ENCODE results near the gene CDA.
A peak's percentile ranks its signal among the peaks of the same experiment; 100 is the strongest.

Gene CDA

DNA sequence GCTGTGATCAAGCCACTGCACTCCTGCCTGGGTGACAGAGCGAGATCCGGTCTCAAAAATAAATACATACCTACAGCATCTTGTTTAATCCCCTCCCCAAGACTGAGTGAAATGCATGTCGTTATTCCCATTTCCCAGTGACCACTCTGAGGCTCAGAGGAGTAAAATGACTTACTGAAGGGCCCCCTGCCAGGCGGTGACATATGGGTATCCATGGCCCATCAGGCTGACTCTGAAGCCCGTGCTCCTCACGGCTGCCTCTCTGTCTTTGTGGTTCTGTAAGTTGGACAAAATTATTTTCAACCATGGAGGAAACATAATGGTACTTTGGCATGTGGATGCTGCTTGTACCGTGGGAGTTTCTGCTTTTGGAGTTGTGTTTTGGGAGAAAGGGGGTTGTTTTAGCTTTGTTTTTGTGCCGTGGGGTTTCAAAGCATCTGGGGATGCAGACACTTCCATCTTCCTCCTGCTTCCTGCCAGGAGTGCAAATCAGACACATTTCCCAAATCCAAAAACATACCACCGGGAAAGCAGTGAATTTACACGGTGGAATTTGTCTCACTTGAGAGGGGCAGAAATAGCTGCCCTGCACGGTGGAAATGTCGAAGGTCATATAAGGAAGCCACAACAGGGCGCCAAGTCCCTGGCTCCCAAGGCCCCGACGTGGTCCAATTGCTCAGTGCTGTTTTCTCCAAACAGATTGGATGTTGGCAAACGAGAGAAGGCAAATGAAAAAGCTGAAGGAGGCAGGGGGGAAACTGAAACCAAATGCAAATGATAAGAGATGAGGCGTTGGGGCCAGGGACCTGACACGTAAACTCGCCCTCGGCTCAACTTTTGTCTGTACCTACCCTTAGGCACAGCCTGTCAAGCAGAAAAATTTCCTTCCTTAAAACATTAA, 27.3 kb downstream of the CDA start:
- DNase-seq = no peak

DNA sequence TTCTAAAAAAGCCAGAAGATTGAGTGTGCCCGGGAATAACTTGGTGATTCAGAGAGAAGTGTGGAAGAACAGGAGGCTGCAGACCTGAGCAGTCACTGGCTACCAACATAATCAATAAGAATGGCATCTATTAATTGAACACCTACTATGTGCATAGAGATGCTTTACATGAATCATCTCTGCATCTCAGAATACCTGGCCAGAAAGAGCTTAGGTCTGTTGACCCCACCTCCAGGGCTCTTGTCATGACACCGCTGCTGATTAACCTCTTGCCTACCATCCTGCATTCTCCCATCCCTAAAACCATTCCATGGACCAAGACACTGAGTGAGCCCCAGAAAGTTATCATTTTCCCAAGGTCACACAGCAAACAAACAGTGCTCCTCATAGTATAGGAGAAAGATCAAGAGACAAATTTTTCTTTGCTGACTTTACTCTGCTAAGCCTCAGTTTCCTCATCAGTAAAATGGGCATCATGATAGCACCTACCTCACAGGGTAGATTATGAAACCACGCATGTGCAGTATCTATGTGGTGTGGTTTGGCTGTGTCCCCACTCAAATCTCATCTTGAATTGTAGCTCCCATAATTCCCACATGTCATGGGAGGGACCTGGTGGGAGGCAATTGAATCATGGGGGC, 28.1 kb downstream of the CDA start:
- no peak for DNase-seq

DNA sequence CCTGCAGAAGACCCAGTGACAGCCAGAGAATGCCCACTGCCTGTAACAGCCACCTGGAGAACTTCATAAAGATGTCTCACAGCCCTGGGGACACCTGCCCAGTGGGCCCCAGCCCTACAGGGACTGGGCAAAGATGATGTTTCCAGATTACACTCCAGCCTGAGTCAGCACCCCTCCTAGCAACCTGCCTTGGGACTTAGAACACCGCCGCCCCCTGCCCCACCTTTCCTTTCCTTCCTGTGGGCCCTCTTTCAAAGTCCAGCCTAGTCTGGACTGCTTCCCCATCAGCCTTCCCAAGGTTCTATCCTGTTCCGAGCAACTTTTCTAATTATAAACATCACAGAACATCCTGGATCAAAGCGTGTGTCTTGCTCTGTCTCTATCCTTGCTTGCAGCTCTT, 29.7 kb downstream of the CDA start:
- DNase-seq = no peak

DNA sequence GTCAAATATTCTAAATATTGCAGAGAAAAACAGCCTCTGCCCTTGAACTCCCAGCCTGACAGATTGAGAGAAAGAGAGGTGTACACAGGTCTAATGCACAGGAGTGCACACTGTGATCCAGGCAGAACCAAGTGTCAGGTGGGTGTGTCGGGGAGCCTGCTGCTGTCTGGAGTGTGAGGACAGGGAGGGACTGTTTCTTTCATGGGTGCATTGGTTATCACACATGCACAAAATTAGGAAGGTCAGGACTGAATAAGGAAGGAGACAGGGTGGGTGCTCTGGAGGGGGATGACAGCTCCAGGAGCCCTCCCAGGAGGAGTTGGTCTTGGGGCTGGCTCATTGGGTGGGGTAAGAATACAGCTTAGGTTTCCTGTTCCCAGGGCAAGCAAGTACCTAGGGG, 31.1 kb downstream of the CDA start:
- no peak for DNase-seq

DNA sequence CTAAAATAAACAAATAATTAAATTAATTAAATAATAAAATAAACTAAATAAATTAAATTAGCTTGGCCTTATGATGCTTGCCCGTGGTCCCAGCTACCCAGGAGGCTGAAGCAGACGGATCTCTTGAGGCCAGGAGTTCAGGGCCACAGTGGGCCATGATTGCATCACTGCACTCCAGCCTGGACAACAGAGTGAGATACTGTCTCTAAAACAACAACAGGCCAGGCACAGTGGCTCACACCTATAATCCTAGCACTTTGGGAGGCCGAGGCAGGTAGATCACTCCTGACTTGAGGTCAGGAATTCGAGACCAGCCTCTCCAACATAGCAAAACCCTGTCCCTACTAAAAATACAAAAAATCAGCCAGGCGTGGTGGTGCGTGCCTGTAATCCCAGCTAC, 32.1 kb downstream of the CDA start:
- no peak for DNase-seq

DNA sequence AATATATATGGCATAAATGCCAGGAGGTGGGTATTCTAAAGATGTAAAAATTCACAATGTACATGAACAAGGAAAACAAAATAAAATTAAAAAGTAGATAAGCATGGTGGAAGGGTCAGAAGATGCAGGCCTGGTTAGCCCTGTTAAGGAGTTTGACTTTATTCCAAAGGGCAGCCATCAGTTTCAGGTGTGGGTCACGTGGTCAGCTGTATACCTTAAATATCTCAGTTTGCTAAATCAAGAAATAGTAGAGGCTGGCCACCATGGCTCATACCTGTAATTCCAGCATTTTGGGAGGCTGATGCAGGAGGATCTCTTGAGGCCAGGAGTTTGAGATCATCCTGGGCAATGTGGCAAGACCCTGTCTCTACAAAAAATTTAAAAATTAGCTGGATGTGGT, 35.8 kb downstream of the CDA start:
- DNase-seq = no peak

DNA sequence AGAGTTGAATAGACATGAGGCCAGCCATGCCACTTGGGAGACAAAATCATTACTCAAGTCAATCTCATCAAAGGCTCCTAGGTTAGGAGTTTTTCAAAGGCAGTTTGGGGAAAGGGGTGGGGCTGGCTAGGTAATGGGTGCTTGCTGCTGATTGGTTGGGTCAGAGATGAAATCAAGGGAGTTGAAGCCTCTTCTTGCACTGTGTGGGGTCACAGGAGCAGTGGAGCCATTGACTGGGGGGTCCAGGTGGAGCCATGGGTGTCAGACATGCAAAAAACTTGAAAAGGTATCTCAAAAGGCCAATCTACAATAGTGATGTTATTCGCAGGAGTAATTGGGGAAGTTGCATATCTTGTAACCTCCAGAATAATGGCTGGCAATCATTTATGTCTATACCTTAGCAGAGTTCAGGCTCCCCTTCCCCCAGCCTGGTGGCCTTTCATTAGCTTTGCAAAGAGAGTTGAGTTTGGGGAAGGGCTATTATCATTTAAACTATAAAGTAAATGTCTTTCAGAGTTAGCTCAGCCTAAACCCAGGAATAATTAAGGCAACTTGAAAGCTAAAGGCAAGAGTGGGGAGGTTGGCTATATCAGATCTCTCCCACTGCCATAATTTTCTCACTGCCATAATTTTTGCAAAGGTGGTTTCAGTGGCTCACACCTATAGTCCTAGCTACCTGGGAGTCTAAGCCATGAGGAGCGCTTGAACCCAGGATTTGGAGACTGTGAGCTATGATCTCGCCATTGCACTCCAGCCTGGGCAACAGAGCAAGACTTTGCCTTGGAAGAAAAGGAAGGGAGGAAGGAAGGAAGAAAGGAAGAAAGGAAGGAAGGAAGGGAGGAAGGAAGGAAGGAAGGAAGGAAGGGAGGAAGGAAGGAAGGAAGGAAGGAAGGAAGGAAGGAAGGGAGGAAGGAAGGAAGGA, 36.5 kb downstream of the CDA start:
- no peak for DNase-seq

DNA sequence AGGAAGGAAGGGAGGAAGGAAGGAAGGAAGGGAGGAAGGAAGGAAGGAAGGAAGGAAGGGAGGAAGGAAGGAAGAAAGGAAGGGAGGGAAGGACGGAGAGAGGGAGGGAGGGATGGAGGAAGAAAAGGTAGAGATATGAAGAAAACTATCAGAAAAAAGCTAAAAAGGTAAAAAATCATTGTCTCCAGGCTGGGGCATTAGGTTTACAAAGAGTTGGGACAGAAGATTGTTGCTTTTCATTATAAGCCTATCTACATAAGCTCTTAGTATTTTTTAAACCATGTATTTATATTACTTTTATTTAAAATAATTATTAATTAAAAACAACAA, 37.2 kb downstream of the CDA start:
- no peak for DNase-seq

DNA sequence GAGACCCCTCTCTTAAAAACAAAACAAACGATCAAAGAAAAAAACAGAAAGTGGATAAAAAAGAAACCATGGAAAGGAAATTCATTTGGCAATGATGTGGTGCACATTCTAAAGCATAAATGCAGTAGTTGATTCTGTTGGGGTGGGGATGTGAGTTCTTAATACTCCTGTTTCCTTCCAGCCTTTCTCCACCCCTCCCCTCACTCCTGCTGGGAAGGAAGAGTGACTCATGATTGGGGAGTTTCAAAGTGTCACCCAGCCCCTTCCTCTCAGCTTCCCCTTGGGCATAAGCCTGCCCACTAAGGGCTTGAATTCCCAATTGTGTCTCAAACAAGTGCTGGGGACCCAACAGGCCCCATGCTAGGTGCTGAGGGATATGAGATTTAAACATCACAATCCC, 37.6 kb downstream of the CDA start:
- no peak for DNase-seq

DNA sequence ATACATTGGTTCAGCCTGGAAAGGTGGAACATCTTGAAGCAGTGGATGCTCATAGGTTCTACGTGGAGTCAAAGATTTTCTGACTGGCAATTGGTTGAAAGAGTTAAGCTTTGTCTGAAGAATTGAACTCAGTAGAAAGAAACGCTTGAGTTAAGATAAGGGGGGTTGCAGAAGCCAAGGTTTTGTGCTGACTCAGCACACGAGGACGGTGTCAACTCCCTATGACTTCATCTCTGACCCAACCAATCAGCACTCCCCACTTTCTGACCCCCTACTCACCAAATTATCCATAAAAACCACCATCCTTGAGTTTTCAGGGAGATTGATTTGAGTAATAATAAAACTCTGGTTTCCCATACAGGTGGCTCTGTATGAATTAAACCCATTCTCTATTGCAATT, 41.8 kb downstream of the CDA start:
- no peak for DNase-seq

DNA sequence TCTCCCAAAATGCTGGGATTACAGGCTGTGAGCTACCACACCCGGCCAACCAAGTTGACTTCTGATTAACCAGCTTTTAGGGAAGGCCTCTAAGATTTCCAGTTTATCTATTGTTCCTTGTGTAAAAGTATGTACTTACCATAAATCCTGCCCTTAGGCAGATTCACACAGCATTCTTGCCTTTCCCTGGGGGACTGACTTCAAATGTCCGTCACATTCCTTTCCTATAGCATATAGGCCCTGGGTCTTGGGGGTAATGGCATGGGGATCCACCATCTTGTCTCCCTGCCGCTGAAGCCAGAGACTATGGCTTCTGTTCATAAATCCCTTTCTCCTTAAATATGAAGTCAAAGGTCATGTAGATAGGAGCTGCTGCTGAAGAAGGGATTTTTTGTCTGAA, 43.5 kb downstream of the CDA start:
- no peak for DNase-seq

DNA sequence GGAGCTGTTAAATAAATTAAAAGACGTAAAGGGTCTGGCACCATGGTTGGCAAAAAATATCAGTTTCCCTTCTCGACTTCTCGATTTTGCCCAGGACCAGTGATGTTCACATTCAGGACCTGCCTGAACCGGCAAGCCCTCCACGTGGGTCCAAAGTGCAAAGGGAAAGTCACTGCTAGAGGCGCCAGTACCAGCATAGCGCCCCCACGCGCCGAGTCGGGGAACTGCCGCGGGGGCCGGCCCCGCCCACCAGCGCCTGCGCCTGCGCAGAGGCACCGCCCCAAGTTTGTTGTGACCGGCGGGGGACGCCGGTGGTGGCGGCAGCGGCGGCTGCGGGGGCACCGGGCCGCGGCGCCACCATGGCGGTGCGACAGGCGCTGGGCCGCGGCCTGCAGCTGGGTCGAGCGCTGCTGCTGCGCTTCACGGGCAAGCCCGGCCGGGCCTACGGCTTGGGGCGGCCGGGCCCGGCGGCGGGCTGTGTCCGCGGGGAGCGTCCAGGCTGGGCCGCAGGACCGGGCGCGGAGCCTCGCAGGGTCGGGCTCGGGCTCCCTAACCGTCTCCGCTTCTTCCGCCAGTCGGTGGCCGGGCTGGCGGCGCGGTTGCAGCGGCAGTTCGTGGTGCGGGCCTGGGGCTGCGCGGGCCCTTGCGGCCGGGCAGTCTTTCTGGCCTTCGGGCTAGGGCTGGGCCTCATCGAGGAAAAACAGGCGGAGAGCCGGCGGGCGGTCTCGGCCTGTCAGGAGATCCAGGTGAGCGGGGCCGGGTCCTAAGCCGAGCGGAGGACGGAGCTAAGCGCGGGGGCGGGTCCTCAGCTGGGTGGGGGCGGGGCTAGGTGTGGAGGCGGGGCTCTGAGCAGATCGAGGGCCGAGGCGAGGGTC, 44.5 kb downstream of the CDA start, which contains the start of gene PINK1:
TSS of gene PINK1 (plus strand) at position 269 of the 875 bp plus-strand sequence. CDS start at position 360, 91 bp downstream.
- peak; percentile 85 to 87 for DNase-seq

DNA sequence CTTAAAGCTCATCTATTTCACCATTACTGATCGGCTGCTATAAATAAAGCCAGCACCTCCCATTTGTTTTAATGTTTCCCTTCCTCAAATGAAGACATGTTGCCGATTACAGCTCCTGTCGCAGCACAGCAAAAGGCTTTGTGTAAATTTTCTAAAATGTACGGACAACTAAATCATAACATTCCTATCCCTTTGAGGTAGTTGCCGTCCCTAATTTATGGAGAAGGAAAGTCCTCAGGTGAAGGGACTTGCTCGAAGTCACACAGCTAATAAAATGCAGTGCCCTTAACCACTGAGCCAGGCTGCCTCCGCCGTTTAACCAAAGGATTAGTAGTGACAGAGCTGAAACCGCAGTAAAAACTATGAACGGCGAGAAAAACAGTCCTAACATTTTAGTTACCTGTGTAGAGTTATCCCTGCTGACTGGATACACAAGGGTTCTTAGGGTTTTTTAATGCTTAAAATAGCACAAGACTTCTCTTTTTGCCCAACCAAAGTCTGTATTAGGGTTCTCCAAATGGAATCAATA, 45.2 kb downstream of the CDA start:
- DNase-seq = no peak

DNA sequence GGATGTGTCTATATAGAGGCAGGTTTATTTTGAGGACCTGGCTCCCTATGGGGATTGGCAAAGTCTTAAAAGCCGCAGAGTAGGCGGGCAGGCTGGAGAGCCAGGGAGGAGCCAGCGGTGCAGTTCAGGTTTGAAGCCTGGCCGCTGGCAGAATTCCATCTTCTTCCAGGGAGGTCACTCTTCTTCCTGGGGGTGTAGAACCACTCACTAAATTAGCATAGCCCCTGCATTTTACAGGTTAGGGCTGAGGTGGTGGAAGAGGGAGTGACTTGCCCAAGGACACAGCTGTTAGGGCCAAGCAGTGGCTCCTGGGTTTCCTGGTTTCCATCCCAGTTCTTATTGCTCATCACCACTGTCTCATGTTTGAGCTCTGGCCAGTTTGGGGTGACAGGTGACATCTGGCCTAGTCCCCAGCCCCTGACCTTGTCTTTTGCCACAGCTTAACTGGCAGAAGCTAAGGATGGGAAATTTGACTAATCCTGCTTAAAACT, 45.7 kb downstream of the CDA start:
- DNase-seq = peak; percentile 20 to 30

DNA sequence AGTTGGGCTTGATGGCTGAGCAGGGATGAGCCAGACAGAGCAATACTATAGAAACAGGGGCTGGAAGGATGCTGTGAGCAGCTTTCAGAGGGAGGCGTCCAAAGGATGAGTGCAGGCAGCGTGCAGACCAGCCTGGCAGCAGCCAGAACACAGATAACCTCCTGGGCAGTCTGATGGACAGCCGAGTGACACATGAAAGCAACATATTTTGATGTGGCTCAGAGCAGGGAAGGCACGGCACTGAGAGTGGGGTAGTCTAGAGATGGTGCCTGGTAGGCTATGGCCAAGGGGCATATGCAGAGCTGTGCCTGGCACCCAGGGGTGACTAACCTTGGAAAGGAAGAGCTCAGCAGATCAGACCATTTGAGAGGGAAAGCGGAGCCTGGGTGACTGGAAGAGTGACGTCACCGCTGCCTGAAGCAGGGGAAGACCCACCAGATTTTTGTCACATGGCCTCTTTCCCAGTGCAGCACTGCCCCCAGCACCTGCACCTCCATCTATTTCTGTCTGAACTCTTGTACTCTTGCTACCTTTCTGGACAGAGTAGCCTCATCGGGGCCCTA, 48.0 kb downstream of the CDA start:
- no peak for DNase-seq

DNA sequence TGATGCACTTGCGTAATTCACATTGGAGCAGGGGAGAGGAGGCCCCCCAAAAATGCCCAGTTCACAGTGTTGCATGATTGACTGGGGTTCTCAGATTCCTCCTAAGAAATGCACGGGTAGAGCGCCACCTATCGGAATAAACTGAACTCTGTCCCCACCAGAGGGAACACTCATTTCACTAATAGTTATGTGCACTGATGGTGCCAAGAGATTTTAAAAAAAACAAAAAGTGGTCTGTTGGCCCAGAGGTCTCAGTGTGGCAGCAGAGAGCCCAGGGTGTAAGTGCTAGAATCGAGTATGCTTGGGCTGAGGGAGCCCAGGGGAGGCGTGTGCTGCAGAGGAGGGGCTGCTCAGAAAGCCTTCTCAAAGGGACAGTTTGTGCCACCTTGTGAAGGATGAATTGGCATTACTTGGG, 51.3 kb downstream of the CDA start:
- DNase-seq = peak; percentile 70

DNA sequence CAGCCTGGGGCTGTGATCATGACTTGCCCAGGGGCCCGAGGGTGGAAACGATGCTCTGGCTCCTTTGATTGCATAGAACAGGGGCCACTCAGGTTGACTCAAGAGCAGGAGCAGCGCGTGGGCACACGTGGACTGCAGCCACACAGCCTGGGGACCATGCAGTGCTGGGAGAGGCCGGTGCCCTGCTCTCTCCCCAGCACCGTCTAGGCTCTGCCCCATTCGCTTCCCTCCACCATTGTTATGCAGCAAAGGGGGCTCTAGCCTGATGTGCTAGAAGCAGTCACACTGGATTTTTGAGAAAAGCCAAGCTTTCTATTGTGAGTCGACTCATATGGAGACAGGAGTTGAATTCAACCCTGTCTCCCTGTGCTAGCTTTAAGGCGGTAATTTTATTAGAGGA, 53.1 kb downstream of the CDA start:
- DNase-seq = no peak

DNA sequence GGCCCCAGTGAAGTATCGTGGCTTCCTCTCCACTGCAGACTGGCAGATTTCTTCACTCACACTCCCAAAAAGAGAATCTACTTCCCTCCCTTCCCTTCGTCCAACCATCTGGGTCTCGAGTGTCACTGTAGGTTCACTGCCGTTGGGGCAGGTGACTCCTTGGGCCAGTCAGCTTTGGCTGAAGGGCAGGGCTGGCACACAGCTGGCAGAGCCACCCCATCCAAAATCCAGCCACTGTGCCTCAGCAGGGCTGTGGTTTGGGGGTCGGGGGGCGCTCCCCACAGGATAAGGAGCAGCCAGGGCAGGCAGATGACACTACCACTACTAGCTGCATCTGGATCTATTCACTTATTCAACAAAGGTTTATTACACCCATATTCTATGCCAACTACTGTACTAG, 54.2 kb downstream of the CDA start:
- DNase-seq = no peak

DNA sequence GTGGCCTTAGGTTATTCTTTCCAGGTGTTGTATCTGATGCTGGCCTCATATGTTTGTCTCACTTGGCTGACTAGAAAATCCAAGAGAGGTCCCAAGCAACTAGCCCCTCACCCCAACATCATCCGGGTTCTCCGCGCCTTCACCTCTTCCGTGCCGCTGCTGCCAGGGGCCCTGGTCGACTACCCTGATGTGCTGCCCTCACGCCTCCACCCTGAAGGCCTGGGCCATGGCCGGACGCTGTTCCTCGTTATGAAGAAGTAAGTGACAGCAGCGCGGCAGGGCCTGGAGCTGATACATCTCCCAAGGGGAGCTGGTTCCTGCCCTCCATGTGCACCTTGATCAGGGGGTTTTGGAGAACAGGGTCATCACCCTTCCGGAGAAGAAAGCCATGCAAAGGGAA, 55.5 kb downstream of the CDA start:
- no peak for DNase-seq

DNA sequence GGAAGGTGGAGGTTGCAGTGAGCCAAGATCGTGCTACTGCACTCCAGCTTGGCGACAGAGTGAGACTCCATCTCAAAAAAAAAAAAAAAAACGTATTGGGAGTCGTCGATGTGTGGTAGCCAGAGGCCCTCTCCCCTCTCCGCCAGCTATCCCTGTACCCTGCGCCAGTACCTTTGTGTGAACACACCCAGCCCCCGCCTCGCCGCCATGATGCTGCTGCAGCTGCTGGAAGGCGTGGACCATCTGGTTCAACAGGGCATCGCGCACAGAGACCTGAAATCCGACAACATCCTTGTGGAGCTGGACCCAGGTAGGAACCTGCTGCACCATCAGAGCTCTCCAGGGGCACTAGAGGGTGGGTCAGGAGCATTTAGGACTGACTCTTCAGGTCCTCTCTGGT, 56.5 kb downstream of the CDA start:
- DNase-seq = no peak

DNA sequence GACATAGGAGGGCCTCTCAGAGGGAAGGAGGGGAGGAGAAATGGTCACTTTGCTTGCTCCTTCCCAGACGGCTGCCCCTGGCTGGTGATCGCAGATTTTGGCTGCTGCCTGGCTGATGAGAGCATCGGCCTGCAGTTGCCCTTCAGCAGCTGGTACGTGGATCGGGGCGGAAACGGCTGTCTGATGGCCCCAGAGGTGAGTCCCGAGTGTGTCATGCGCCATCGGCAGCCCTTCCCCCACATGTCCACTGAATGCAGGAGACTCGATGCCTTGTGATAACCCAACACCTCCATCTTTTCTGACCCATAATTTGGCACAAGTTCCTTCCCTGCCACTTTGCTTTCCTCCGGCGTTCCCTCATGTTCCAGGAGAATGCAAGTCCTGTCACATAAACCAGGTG, 59.5 kb downstream of the CDA start:
- no peak for DNase-seq
